Calu3 (cell line): Measurements from ENCODE around the gene MT1E. TPM values are rescaled to one million over a fixed set of nuclear protein-coding genes. Genes with fewer than 3 reads are reported as not detected.

Experiments
- BruUV-seq: library from RNA; stranded (reverse); fragments of 400-500 nt; replicated peaks from 2 replicates; lab custom pipeline; 2021; lab: Mats Ljungman, UMichigan
- CTCF ChIA-PET: fragments of 300-600 bp; sonication (Branson Sonifier 250); formaldehyde crosslinking; loops from one replicate; lab custom pipeline; 2022; ENCODE audit warnings: antibody characterized with exemption; lab: Charles Lee
- DNase-seq: peaks from one replicate; pipeline ENCODE4 v3.0.0; 2022
- H3K27ac Mint-ChIP-seq: one replicate; pipeline ENCODE4 v1.8.0; 2022; ENCODE audit warnings: mixed read lengths; ENCODE audit not compliant: unreplicated experiment
- H3K27me3 Mint-ChIP-seq: one replicate; pipeline ENCODE4 v1.8.0; 2022; ENCODE audit warnings: mixed read lengths; ENCODE audit not compliant: unreplicated experiment
- H3K36me3 Mint-ChIP-seq: one replicate; pipeline ENCODE4 v1.8.0; 2022; ENCODE audit warnings: mild to moderate bottlenecking, moderate library complexity, mixed read lengths; ENCODE audit not compliant: insufficient read depth, unreplicated experiment
- H3K4me1 Mint-ChIP-seq: one replicate; pipeline ENCODE4 v1.8.0; 2022; ENCODE audit warnings: mild to moderate bottlenecking, low read depth, mixed read lengths; ENCODE audit not compliant: unreplicated experiment
- H3K4me3 Mint-ChIP-seq: one replicate; pipeline ENCODE4 v1.8.0; 2022; ENCODE audit warnings: mild to moderate bottlenecking, low read depth, moderate library complexity, mixed read lengths; ENCODE audit not compliant: unreplicated experiment
- H3K9me3 Mint-ChIP-seq: one replicate; pipeline ENCODE4 v1.8.0; 2022; ENCODE audit warnings: low read depth, mixed read lengths; ENCODE audit not compliant: unreplicated experiment
- intact Hi-C: fragments of 100-400 bp; cut with micrococcal nuclease; formaldehyde crosslinking; loops from one replicate; pipeline ENCODE4 v1.10.0; 2022; ENCODE audit not compliant: unreplicated experiment
- total RNA-seq: library from RNA; stranded (reverse); gene quantifications from 2 replicates; pipeline ENCODE4 v1.2.3, GENCODE V29; 2022
- TF ChIP-seq, protein P1 (sequence below): fragments of 200-600 bp; IDR thresholded peaks from one replicate; pipeline ENCODE4 v1.8.0; 2022; ENCODE audit warnings: antibody characterized with exemption; ENCODE audit not compliant: unreplicated experiment

Gene MT1E
- total RNA-seq, 1 experiment from 2014 or later: not detected

DNA sequence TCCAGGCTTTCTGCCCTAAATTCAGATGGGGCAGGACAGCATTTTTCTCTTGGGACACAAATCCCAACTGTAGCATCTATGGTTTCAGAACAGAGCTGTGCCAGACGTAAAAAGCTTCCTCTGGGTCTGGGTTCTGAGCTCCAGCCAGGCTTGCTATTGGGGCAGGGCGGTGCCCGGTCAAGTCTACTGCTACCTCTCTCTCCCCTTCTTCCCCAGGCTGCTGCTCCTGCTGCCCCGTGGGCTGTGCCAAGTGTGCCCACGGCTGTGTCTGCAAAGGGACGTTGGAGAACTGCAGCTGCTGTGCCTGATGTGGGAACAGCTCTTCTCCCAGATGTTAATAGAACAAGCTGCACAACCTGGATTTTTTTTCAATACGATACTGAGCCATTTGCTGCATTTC lies 8.0 kb downstream of the MT1E start:
- no TSS peak for BruUV-seq
- DNase-seq: no peak
- intact Hi-C loops: no loop called here
- Mint-ChIP-seq H3K4me3 (no peak overlapping the region), H3K9me3 (no peaks in the 10 kb centered on the region), H3K4me1 (peaks cover 18% of the 10 kb centered on the region), H3K27ac (no peak overlapping the region), H3K27me3 (peaks cover 92% of the 10 kb centered on the region), H3K36me3 (peaks cover 15% of the 10 kb centered on the region)
- TF ChIP-seq, protein P1, sequence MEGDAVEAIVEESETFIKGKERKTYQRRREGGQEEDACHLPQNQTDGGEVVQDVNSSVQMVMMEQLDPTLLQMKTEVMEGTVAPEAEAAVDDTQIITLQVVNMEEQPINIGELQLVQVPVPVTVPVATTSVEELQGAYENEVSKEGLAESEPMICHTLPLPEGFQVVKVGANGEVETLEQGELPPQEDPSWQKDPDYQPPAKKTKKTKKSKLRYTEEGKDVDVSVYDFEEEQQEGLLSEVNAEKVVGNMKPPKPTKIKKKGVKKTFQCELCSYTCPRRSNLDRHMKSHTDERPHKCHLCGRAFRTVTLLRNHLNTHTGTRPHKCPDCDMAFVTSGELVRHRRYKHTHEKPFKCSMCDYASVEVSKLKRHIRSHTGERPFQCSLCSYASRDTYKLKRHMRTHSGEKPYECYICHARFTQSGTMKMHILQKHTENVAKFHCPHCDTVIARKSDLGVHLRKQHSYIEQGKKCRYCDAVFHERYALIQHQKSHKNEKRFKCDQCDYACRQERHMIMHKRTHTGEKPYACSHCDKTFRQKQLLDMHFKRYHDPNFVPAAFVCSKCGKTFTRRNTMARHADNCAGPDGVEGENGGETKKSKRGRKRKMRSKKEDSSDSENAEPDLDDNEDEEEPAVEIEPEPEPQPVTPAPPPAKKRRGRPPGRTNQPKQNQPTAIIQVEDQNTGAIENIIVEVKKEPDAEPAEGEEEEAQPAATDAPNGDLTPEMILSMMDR: no peak
- CTCF ChIA-PET: no interaction called here

DNA sequence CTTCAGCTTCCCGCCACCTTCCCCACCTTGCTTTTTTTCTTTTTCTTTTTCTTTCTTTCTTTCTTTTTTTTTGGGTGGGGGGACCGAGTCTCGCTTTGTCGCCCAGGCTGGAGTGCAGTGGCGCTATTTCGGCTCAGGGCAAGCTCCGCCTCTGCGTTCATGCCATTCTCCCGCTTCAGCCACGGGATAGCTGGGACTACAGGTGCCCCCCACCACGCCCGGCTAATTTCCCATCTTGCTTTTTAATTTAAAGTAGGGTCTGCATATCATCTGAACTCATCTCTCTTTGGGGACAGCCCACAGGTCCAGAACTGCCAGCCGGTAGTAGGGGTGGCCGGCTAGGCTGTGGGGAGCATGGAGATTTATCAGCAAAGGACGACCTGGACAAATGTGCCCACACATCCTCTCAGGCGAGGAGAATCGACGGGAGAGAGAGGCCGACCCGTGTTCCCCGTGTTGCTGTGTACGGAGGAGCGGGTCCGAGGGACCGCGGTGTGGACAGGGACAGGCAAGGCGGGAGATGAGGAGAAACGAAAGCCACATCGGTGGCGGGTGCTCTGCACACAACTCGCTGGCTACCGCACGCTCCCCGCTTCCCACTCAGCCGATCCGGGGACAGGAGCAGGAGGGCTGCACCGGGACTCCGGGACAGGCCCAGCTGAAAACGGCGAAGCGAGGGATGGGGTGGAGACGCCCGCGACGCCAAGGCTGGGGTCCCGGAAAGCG lies 9.3 kb downstream of the MT1E start:
- no TSS peak for BruUV-seq
- Mint-ChIP-seq H3K36me3 (peaks cover 19% of the 10 kb centered on the region), H3K4me1 (peaks cover 18% of the 10 kb centered on the region), H3K9me3 (no peaks in the 10 kb centered on the region), H3K27ac (no peak overlapping the region), H3K27me3 (peaks cover 100% of the 10 kb centered on the region), H3K4me3 (no peak overlapping the region)
- no peak for DNase-seq
- CTCF ChIA-PET: no interaction called here
- intact Hi-C loops: no loop called here
- TF ChIP-seq, protein P1: no peak

DNA sequence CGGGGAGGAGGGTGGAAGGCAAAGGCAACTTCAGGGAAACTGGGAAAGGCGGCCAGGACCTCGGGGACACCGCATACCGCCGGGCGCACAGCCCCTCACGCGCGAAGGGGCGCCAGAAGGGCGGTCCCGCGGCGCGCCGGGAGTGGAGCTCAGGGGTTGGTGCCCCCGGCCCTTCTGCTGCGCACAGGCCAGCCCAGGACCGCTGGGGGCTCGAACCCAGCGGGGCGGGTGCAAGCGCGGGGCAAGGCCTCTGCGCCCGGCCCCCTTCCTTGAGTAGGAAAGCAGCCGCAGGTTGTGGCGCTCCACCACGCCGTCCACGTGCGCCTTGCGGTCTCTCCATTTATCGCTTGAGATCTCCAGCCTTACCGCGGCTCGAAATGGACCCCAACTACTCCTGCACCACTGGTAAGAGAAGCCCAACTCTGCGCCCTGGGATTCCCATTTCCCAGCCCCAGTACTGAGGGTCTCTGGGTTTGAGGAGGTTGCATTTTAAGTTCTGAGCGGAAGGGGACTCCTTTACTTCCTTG lies 9.9 kb downstream of the MT1E start:
- TF ChIP-seq, protein P1: no peak
- intact Hi-C loops: no loop called here
- Mint-ChIP-seq H3K9me3 (no peaks in the 10 kb centered on the region), H3K27ac (no peak overlapping the region), H3K4me1 (peaks cover 18% of the 10 kb centered on the region), H3K36me3 (peaks cover 19% of the 10 kb centered on the region), H3K27me3 (peaks cover 100% of the 10 kb centered on the region), H3K4me3 (no peak overlapping the region)
- no peak for DNase-seq
- BruUV-seq: no TSS peak
- CTCF ChIA-PET: no interaction called here

DNA sequence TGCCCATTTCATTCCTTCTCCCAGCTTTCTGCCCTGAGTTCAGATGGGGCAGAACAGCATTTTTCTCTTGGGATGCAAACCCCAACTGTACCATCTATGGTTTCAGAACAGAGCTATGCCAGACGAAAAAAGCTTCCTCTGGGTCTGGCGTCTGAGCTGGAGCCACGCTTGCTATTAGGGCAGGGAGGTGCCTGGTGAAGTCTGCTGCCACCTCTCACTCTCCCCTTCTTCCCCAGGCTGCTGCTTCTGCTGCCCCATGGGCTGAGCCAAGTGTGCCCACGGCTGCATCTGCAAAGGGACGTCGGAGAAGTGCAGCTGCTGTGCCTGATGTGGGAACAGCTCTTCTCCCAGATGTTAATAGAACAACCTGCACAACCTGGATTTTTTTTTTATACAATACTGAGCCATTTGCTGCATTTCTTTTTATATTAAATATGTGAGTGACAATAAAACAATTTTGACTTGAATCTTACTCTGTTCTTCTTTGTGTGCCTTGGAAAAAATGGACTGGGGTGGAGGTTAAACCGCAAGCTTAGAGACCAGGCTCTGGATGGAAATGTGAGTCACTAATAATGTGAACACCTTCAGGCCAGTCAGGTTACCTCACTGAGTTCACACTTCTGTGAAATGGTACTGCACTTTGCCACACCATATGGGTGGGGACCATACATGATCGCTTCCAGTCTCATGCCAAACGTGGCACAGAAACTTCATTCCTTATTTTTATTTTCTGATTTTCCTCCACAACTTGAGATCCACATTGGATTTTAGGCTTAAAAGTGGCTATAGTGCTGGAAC lies 11.2 kb downstream of the MT1E start:
- TF ChIP-seq, protein P1: no peak
- intact Hi-C loops: no loop called here
- Mint-ChIP-seq H3K9me3 (no peaks in the 10 kb centered on the region), H3K4me3 (no peak overlapping the region), H3K4me1 (peaks cover 14% of the 10 kb centered on the region), H3K36me3 (peaks cover 14% of the 10 kb centered on the region), H3K27me3 (peaks cover 99% of the 10 kb centered on the region), H3K27ac (no peak overlapping the region)
- no TSS peak for BruUV-seq
- CTCF ChIA-PET: interaction anchor here (0.7 kb wide), 1 partner anchor 28 kb away, joined by 3 read pairs; no protein-coding TSS in a partner anchor
- DNase-seq: no peak
